HCT116 (cell line): ENCODE measurements around the gene ACTN4. TPM values are rescaled to one million over a fixed set of nuclear protein-coding genes. Genes with fewer than 3 reads are reported as not detected.

Experiments used
- ATAC-seq: fragments of 200-7000 bp; cut with Tn5 transposase; 2 replicates; pipeline ENCODE4 v1.9.1; 2020; ENCODE audit warnings: mild to moderate bottlenecking, moderate library complexity
- BruUV-seq: library from RNA; stranded (reverse); fragments of 400-500 nt; replicated peaks from 2 replicates; lab custom pipeline; 2021; lab: Mats Ljungman, UMichigan
- CTCF ChIA-PET: fragments of 300-600 bp; sonication (Branson Sonifier 250); formaldehyde crosslinking; loops from one replicate; lab custom pipeline; 2021; ENCODE audit warnings: antibody characterized with exemption; lab: Charles Lee
- POLR2A ChIA-PET: fragments of 300-600, 350-600 bp; sonication (Branson Sonifier 250); formaldehyde crosslinking; loops from one replicate; lab custom pipeline; 2021; ENCODE audit warnings: antibody characterized with exemption; lab: Charles Lee
- RAD21 ChIA-PET, 2 experiments: fragments of 300-600 bp; sonication (Branson Sonifier 250); formaldehyde crosslinking; loops; one replicate each; lab custom pipeline; 2023; ENCODE audit warnings: low total read pairs in 2 of 2; ENCODE audit not compliant: uncharacterized antibody in 2 of 2, unreplicated experiment in 2 of 2, low non-redundant PET in 1 of 2; lab: Charles Lee
- DNase-seq: peaks from one replicate; pipeline ENCODE4 v3.0.0-alpha.2; 2010; ENCODE audit warnings: low read depth, low spot score
- H2AFZ ChIP-seq: fragments of 200-600 bp; shearing (Covaris generic), sonication (generic); 2 replicates; pipeline ENCODE4 v1.6.1; 2017; ENCODE audit warnings: low read depth, mixed run types, mixed read lengths, antibody characterized with exemption, low read length; ENCODE audit not compliant: poor library complexity, severe bottlenecking
- H3K27ac ChIP-seq: 2 replicates; pipeline ENCODE4 v1.5.1; 2012; ENCODE audit warnings: low read depth, low read length
- H3K27me3 ChIP-seq: fragments of 200-600 bp; sonication (generic); 2 replicates; pipeline ENCODE4 v1.6.1; 2016; ENCODE audit warnings: mixed run types, low read length, mixed read lengths; ENCODE audit not compliant: insufficient read depth
- H3K36me3 ChIP-seq, 2 experiments: fragments of 200-500 bp in 1 of 2; fragments of 200-600 bp in 1 of 2; sonication (Bioruptor generic) in 1 of 2; sonication (generic) in 1 of 2; 2 replicates each; pipeline versions ENCODE4 v1.5.1 to v1.6.1; 2014 to 2016; ENCODE audit warnings: low read length in 2 of 2, inconsistent platforms in 1 of 2, mixed read lengths in 1 of 2, mixed run types in 1 of 2; ENCODE audit not compliant: insufficient read depth in 2 of 2, control insufficient read depth in 1 of 2
- H3K4me1 ChIP-seq, 2 experiments: fragments of 200-600 bp in 1 of 2; sonication (generic) in 1 of 2; 2 replicates each; pipeline versions ENCODE4 v1.5.1 to v1.6.1; 2012 to 2017; ENCODE audit warnings: low read length in 2 of 2, inconsistent platforms in 1 of 2, mild to moderate bottlenecking in 1 of 2, mixed read lengths in 1 of 2, mixed run types in 1 of 2, moderate library complexity in 1 of 2; ENCODE audit not compliant: insufficient read depth in 2 of 2, control insufficient read depth in 1 of 2
- H3K4me2 ChIP-seq: fragments of 200-600 bp; sonication (generic); 2 replicates; pipeline ENCODE4 v1.6.1; 2017; ENCODE audit warnings: mixed run types, low read length, mixed read lengths
- H3K4me3 ChIP-seq, 2 experiments: fragments of 200-600 bp in 1 of 2; sonication (generic) in 1 of 2; replicated peaks in 1 of 2; 2 replicates each; pipeline ENCODE4 v1.5.1; 2011 to 2016; ENCODE audit warnings: low read length in 2 of 2, control low read depth in 1 of 2, low read depth in 1 of 2, mild to moderate bottlenecking in 1 of 2, mixed read lengths in 1 of 2, mixed run types in 1 of 2
- H3K79me2 ChIP-seq: fragments of 200-600 bp; sonication (generic); 2 replicates; pipeline ENCODE4 v1.6.1; 2017; ENCODE audit warnings: mild to moderate bottlenecking, mixed run types, low read length, moderate library complexity, mixed read lengths; ENCODE audit not compliant: insufficient read depth
- H3K9ac ChIP-seq: fragments of 200-600 bp; sonication (generic); 2 replicates; pipeline ENCODE4 v1.6.1; 2016; ENCODE audit warnings: low read length, mixed read lengths
- H3K9me2 ChIP-seq: fragments of 200-600 bp; sonication (generic), shearing (Covaris generic); 2 replicates; pipeline ENCODE4 v1.6.1; 2017; ENCODE audit warnings: mixed run types, mild to moderate bottlenecking, moderate library complexity; ENCODE audit not compliant: insufficient read depth
- H3K9me3 ChIP-seq, 2 experiments: fragments of 200-500 bp in 1 of 2; fragments of 200-600 bp in 1 of 2; sonication (Bioruptor generic) in 1 of 2; sonication (generic) in 1 of 2; 2 replicates each; pipeline ENCODE4 v1.6.1; 2014 to 2017; ENCODE audit warnings: low read length in 2 of 2, mixed read lengths in 2 of 2, inconsistent platforms in 1 of 2, low read depth in 1 of 2, mild to moderate bottlenecking in 1 of 2, mixed run types in 1 of 2, moderate library complexity in 1 of 2; ENCODE audit not compliant: control insufficient read depth in 1 of 2, insufficient read depth in 1 of 2
- H4K20me1 ChIP-seq: fragments of 200-600 bp; sonication (generic), shearing (Covaris generic); 2 replicates; pipeline ENCODE4 v1.6.1; 2017; ENCODE audit warnings: mixed run types, mild to moderate bottlenecking, moderate library complexity; ENCODE audit not compliant: insufficient read depth
- CEBPB ChIP-seq: IDR thresholded peaks from 2 replicates; pipeline ENCODE4 v1.6.1; 2012; ENCODE audit warnings: low read depth
- EGR1 ChIP-seq: IDR thresholded peaks from 2 replicates; pipeline ENCODE4 v1.6.1; 2012; ENCODE audit warnings: low read depth
- ELF1 ChIP-seq: IDR thresholded peaks from 2 replicates; pipeline ENCODE4 v1.6.1; 2012; ENCODE audit warnings: low read depth, borderline replicate concordance
- EZH2 ChIP-seq: fragments of 200-600 bp; sonication (generic); IDR thresholded peaks from 2 replicates; pipeline ENCODE4 v1.6.1; 2017; ENCODE audit warnings: antibody characterized with exemption, mixed run types
- FOSL1 ChIP-seq: IDR thresholded peaks from 2 replicates; pipeline ENCODE4 v1.6.1; 2012; ENCODE audit warnings: low read depth
- JUND ChIP-seq: IDR thresholded peaks from 2 replicates; pipeline ENCODE4 v1.6.1; 2012
- POLR2A ChIP-seq: IDR thresholded peaks from 2 replicates; pipeline ENCODE4 v1.7.0; 2011; ENCODE audit warnings: borderline replicate concordance; ENCODE audit not compliant: insufficient read depth, insufficient read length; ENCODE audit errors: extremely low read depth
- POLR2AphosphoS5 ChIP-seq: IDR thresholded peaks from 2 replicates; pipeline ENCODE4 v1.6.1; 2011; ENCODE audit warnings: mild to moderate bottlenecking, low read depth, low read length, moderate library complexity
- RAD21 ChIP-seq: IDR thresholded peaks from 2 replicates; pipeline ENCODE4 v1.6.1; 2012; ENCODE audit warnings: low read depth, mild to moderate bottlenecking
- SP1 ChIP-seq: IDR thresholded peaks from 2 replicates; pipeline ENCODE4 v1.6.1; 2012; ENCODE audit warnings: low read depth
- SRF ChIP-seq: IDR thresholded peaks from 2 replicates; pipeline ENCODE4 v1.6.1; 2012; ENCODE audit warnings: low read depth
- TCF7L2 ChIP-seq: IDR thresholded peaks from 2 replicates; pipeline ENCODE4 v1.7.0; 2011; ENCODE audit warnings: borderline replicate concordance, inconsistent platforms; ENCODE audit not compliant: insufficient read depth, insufficient read length; ENCODE audit errors: extremely low read depth
- YY1 ChIP-seq: IDR thresholded peaks from 2 replicates; pipeline ENCODE4 v1.6.1; 2011; ENCODE audit warnings: low read length, low read depth, moderate library complexity, mild to moderate bottlenecking; ENCODE audit not compliant: insufficient replicate concordance; ENCODE audit errors: extremely low read depth
- ZNF274 ChIP-seq: fragments of 200-500 bp; sonication (Bioruptor generic); IDR thresholded peaks from 2 replicates; pipeline ENCODE4 v1.6.1; 2014; ENCODE audit warnings: mild to moderate bottlenecking, low read depth, low read length, inconsistent platforms
- intact Hi-C: fragments of 100-400 bp; cut with micrococcal nuclease; formaldehyde crosslinking; loops from 2 replicates; pipeline ENCODE4 v1.10.0; 2022
- total RNA-seq: library from RNA; stranded (reverse); gene quantifications from one replicate; pipeline ENCODE4 v1.2.1, GENCODE V29; 2021; ENCODE audit not compliant: unreplicated experiment
- TF ChIP-seq, protein P1 (sequence below): IDR thresholded peaks from 2 replicates; pipeline ENCODE4 v1.6.1; 2012; ENCODE audit warnings: low read depth
- TF ChIP-seq, protein P2 (sequence below): IDR thresholded peaks from 2 replicates; pipeline ENCODE4 v1.6.1; 2012

ACTN4 gene
- total RNA-seq, 1 experiment from 2014 or later: 651 TPM

DNA sequence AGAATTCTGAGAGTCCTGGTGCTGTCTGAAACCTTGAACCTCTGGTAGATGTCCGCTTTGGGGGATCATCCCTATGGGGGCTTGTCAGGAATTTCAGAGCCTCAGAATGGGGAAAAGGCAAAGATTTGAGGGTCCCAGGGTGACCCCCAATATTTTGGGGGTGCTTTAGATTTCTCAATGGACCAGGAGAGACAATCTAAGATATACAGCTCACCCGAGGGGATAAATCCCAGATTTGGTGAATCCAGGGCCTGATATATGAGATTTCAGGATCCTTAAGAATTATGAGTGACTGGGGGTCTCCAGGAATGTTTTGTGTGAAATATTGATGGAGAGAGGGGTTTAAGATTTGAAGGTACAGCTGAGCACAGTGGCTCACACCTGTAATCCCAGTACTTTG lies 93.5 kb downstream of the ACTN4 start:
- ChIA-PET POLR2A (no interaction called here), RAD21 (interaction anchor here in 1 of 2 experiments (0.7 kb wide), 1 partner anchor 297 kb away, joined by 3 read pairs; no protein-coding TSS in a partner anchor), CTCF (no interaction called here)
- Histone ChIP-seq H3K4me1 (peaks cover 0 to 12% of the 10 kb centered on the region in 2 experiments; a peak in 2 of 4 replicates), H3K27me3 (no peaks in the 10 kb centered on the region), H4K20me1 (no peaks in the 10 kb centered on the region), H3K36me3 (no peaks in the 10 kb centered on the region), H3K27ac (no peak overlapping the region), H3K9ac (no peak overlapping the region), H3K4me2 (no peak overlapping the region), H3K9me2 (no peaks in the 10 kb centered on the region), H3K4me3 (no peak overlapping the region), H2AFZ (no peak overlapping the region), H3K79me2 (no peaks in the 10 kb centered on the region), H3K9me3 (no peaks in the 10 kb centered on the region)
- ATAC-seq: no peak
- no peak for DNase-seq
- intact Hi-C loops: no loop called here
- TF ChIP-seq JUND (no peak), TCF7L2 (no peak), YY1 (no peak), SRF (no peak), RAD21 (no peak), ZNF274 (no peak), FOSL1 (no peak), SP1 (no peak)
- BruUV-seq: no TSS peak

DNA sequence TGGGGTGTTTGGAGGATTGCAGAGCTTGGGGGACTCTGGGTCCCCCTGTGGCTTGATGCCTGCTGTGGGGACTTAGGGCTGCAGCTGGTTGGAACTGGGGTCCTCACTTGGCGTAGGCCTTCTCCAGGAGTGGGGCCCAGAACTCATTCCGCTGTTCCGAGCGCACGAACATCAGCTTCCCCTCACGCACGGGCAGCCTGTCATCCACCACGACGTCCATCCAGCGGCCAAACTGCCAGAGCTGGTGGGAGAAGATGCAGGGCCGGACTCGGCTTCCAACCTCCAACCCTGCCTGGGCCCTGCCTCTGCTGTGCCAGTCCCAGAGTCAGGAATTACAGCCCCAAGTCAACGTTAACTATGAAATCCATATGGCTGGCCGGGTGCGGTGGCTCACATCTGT lies 94.2 kb downstream of the ACTN4 start:
- ATAC-seq (no peak), DNase-seq (no peak)
- RAD21 ChIA-PET: no interaction called here
- POLR2A ChIA-PET: interaction anchor here (0.9 kb wide), 1 partner anchor 25 kb away, joined by 3 read pairs; no protein-coding TSS in a partner anchor
- intact Hi-C loops: no loop called here
- TF ChIP-seq EGR1 (no peak), EZH2 (no peak), JUND (no peak), SP1 (no peak), POLR2A (no peak), CEBPB (no peak), FOSL1 (no peak), SRF (no peak), ELF1 (no peak), TCF7L2 (no peak), POLR2AphosphoS5 (no peak), RAD21 (no peak)
- TF ChIP-seq, protein P1, sequence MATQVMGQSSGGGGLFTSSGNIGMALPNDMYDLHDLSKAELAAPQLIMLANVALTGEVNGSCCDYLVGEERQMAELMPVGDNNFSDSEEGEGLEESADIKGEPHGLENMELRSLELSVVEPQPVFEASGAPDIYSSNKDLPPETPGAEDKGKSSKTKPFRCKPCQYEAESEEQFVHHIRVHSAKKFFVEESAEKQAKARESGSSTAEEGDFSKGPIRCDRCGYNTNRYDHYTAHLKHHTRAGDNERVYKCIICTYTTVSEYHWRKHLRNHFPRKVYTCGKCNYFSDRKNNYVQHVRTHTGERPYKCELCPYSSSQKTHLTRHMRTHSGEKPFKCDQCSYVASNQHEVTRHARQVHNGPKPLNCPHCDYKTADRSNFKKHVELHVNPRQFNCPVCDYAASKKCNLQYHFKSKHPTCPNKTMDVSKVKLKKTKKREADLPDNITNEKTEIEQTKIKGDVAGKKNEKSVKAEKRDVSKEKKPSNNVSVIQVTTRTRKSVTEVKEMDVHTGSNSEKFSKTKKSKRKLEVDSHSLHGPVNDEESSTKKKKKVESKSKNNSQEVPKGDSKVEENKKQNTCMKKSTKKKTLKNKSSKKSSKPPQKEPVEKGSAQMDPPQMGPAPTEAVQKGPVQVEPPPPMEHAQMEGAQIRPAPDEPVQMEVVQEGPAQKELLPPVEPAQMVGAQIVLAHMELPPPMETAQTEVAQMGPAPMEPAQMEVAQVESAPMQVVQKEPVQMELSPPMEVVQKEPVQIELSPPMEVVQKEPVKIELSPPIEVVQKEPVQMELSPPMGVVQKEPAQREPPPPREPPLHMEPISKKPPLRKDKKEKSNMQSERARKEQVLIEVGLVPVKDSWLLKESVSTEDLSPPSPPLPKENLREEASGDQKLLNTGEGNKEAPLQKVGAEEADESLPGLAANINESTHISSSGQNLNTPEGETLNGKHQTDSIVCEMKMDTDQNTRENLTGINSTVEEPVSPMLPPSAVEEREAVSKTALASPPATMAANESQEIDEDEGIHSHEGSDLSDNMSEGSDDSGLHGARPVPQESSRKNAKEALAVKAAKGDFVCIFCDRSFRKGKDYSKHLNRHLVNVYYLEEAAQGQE: no peak
- TF ChIP-seq, protein P2, sequence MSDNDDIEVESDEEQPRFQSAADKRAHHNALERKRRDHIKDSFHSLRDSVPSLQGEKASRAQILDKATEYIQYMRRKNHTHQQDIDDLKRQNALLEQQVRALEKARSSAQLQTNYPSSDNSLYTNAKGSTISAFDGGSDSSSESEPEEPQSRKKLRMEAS: no peak
- no peak overlapping the region for H3K27ac ChIP-seq
- H3K79me2 ChIP-seq: no peaks in the 10 kb centered on the region
- H4K20me1 ChIP-seq: no peaks in the 10 kb centered on the region
- no peak overlapping the region for H3K4me2 ChIP-seq
- CTCF ChIA-PET: no interaction called here
- no TSS peak for BruUV-seq
- no peaks in the 10 kb centered on the region for H3K27me3 ChIP-seq
- H3K4me1 ChIP-seq: peaks cover 0 to 5% of the 10 kb centered on the region in 2 experiments; a peak in 2 of 4 replicates
- H3K9me2 ChIP-seq: no peaks in the 10 kb centered on the region
- no peaks in the 10 kb centered on the region for H3K36me3 ChIP-seq
- no peak overlapping the region for H3K4me3 ChIP-seq
- no peaks in the 10 kb centered on the region for H3K9me3 ChIP-seq
- no peak overlapping the region for H3K9ac ChIP-seq
- no peak overlapping the region for H2AFZ ChIP-seq
